IPS DF 6.9 (cell line): Measurements from ENCODE around the gene AASDHPPT.
"Not testable (repeated sequence)": the region's sequence is repeated elsewhere in the genome, so short reads cannot be mapped to it uniquely, and the experiment has no call there.

Source experiments
- DNase-seq: peaks from one replicate; pipeline ENCODE4 v3.0.0-alpha.2; 2013; ENCODE audit warnings: low read depth, low spot score
- H3K27ac ChIP-seq: one replicate; pipeline ENCODE4 v1.5.1; 2013; ENCODE audit warnings: low read length, control low read depth
- H3K27me3 ChIP-seq: 2 replicates; pipeline ENCODE4 v1.6.1; 2013; ENCODE audit warnings: mild to moderate bottlenecking, low read length; ENCODE audit not compliant: control insufficient read depth, insufficient read depth
- H3K36me3 ChIP-seq: 2 replicates; pipeline ENCODE4 v1.6.1; 2013; ENCODE audit warnings: low read length; ENCODE audit not compliant: control insufficient read depth, insufficient read depth
- H3K4me1 ChIP-seq: 2 replicates; pipeline ENCODE4 v1.6.1; 2013; ENCODE audit warnings: low read length; ENCODE audit not compliant: control insufficient read depth, insufficient read depth
- H3K4me3 ChIP-seq: 2 replicates; pipeline ENCODE4 v1.5.1; 2013; ENCODE audit warnings: mild to moderate bottlenecking, low read length
- H3K9me3 ChIP-seq: 2 replicates; pipeline ENCODE4 v1.6.1; 2013; ENCODE audit warnings: low read length, inconsistent platforms; ENCODE audit not compliant: control insufficient read depth, insufficient read depth
- WGBS: extraction: QIAGEN DNeasy Blood & Tissue Kit; methylation state at CpG from one replicate; pipeline ENCODE4 v1.1.7; 2013; ENCODE audit warnings: mixed read lengths, missing lambda C conversion rate; ENCODE audit not compliant: insufficient read length, insufficient coverage; 5-methylcytosine and 5-hydroxymethylcytosine counted together

AASDHPPT gene, protein sequence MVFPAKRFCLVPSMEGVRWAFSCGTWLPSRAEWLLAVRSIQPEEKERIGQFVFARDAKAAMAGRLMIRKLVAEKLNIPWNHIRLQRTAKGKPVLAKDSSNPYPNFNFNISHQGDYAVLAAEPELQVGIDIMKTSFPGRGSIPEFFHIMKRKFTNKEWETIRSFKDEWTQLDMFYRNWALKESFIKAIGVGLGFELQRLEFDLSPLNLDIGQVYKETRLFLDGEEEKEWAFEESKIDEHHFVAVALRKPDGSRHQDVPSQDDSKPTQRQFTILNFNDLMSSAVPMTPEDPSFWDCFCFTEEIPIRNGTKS

DNA sequence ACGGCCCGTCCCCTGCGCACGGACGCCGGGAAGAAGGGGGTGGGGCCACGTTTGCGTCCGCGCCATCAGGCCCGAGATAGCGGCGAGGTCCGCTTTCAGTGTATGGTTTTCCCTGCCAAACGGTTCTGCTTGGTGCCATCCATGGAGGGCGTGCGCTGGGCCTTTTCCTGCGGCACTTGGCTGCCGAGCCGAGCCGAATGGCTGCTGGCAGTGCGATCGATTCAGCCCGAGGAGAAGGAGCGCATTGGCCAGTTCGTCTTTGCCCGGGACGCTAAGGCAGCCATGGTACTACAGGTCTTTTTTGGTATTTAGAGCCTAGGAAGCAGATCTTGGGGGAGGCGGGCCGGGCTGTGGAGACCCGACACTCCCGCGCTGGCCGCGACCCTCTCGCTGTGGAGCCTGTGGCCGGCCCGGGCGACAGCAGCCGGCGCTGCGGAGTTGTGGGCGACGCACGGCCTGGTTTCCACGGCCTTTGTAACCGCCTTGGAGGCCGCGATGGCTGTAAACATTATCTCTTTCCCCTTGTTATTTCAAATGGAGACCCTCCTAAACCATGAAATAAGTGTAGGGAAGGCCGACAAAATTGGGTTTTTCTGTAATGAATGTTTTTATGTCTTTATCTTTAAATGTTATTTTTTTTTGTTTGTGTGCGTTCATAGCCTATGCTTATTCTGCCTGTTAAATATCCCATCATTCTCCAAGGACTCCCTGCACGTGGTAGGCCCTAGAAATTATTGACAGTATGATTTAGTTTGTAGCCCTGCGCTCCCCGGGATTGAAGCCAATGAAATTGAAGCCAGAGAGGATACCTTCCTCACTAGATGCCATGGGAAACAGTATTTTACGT is at the start of gene AASDHPPT:
Gene AASDHPPT, plus strand, starts transcription at position 54 of the 847 bp plus-strand sequence. Its CDS starts 49 bp downstream, at position 103.
- no peaks in the 10 kb centered on the region for H3K27me3 ChIP-seq
- peaks cover 3% of the 10 kb centered on the region; the same call in 1 of the 2 replicates for H3K36me3 ChIP-seq
- H3K4me3 ChIP-seq, result peak within 1 kb of the TSS; percentile 95
- no peaks in the 10 kb centered on the region for H3K9me3 ChIP-seq
- H3K4me1 ChIP-seq, result no peaks in the 10 kb centered on the region
- WGBS, result no CpG with 5 or more reads among the region's 55 CpGs
- no peak within 1 kb of the TSS for H3K27ac ChIP-seq
- DNase-seq, result no peak

DNA sequence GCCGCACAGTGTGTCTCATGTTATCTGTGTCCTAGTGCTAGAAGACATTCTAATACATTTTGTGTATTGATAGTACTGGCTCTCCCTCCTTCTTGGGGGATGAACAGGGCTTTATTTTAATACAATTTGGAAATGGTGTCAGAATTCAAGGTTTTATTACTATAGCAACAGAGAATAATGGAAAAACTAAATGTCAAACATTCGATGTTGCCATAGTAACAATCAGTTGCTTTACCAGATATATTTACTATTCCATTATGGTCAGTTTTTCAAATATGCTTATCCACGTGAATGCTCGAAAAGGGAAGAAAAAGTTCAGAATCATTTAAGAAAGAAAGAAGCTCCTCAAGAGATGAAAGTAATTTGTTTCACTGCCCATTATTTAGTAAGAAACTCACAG is 46.9 kb upstream of the AASDHPPT start:
- no peak for DNase-seq
- no CpG with 5 or more reads among the region's 4 CpGs for WGBS
- Histone ChIP-seq H3K36me3 (no peaks in the 10 kb centered on the region), H3K4me3 (no peak overlapping the region), H3K4me1 (peaks cover 2% of the 10 kb centered on the region; the same call in 1 of the 2 replicates), H3K9me3 (no peaks in the 10 kb centered on the region; the same call in 1 of the 2 replicates), H3K27me3 (no peaks in the 10 kb centered on the region), H3K27ac (no peak overlapping the region)

DNA sequence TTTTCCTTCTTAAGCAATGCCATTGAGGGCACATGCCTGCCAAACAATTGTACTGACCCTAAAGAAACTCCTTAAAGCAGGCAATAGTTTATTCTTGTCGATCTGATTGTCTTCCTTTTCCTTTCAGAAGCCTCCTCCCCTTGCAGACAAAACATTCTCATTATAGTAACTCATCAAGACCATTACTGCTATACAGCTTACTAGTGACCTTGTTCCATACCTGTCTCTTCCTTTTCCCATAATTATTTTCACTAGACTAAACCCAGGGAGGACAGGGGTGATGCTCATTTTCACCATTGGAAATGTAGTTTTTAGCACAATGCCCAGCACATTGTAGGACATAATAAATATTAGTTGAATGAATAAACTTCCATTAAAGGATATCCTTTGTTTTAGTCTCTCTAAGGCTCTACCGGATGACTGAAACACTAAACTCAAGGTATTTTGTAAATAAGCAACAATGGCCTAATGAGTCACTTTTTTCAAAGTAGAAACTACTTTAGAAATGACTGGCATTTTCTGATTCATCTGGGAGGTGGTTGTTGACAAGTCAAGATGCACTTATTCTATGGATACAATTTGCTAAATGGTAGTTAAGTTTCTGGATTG is 46.2 kb upstream of the AASDHPPT start:
- no CpG with 5 or more reads among the region's 2 CpGs for WGBS
- Histone ChIP-seq H3K4me3 (no peak overlapping the region), H3K9me3 (no peaks in the 10 kb centered on the region; the same call in 1 of the 2 replicates), H3K36me3 (no peaks in the 10 kb centered on the region), H3K27me3 (no peaks in the 10 kb centered on the region), H3K4me1 (peaks cover 2% of the 10 kb centered on the region; the same call in 1 of the 2 replicates), H3K27ac (no peak overlapping the region)
- DNase-seq, result no peak

DNA sequence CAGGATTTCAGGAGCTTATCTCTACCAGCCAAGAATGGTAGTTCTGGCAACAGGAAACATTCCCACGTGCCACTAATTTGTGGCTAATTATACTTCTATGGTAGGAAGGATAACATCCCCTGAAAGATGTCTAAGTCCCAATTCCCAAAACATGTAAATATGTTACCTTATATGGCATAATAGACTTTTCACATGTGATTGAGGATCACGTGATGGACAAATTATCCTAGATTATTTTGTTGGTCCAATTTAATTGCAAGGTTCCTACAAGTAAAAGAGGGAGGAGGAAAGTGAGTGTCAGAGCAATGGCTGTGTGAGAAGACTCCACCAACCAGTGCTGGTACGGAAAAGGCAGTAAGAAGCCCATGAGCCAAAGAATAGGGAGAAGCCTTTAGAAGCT is 45.5 kb upstream of the AASDHPPT start:
- no peaks in the 10 kb centered on the region for H3K27me3 ChIP-seq
- no peak overlapping the region for H3K4me3 ChIP-seq
- H3K27ac ChIP-seq, result no peak overlapping the region
- no peaks in the 10 kb centered on the region; the same call in 1 of the 2 replicates for H3K9me3 ChIP-seq
- no CpG with 5 or more reads among the region's 3 CpGs for WGBS
- DNase-seq, result no peak
- H3K4me1 ChIP-seq, result peaks cover 2% of the 10 kb centered on the region; the same call in 1 of the 2 replicates
- no peaks in the 10 kb centered on the region for H3K36me3 ChIP-seq

DNA sequence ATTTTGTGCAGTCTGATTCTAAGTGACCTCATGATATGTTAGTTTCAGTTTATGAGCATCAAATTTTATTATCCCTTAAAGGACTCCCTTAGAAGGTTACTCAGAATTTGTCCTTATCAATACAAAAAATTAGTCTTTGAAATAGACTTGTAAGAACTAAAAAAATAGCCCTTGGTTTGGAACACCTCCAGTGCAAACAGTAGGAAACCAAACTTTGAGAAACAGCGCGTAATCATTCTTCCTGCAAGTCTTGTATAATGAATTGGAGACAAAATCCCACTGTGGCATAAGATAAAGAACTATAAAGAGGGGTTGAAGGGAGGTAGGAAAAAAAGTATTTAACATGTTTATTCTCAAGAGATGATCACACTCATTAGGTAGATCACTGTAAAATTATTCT is 44.6 kb upstream of the AASDHPPT start:
- no CpG with 5 or more reads among the region's 2 CpGs for WGBS
- DNase-seq, result no peak
- no peak overlapping the region for H3K27ac ChIP-seq
- H3K27me3 ChIP-seq, result no peaks in the 10 kb centered on the region
- no peaks in the 10 kb centered on the region for H3K36me3 ChIP-seq
- peaks cover 2% of the 10 kb centered on the region; the same call in 1 of the 2 replicates for H3K4me1 ChIP-seq
- H3K9me3 ChIP-seq, result no peaks in the 10 kb centered on the region; the same call in 1 of the 2 replicates
- H3K4me3 ChIP-seq, result no peak overlapping the region

DNA sequence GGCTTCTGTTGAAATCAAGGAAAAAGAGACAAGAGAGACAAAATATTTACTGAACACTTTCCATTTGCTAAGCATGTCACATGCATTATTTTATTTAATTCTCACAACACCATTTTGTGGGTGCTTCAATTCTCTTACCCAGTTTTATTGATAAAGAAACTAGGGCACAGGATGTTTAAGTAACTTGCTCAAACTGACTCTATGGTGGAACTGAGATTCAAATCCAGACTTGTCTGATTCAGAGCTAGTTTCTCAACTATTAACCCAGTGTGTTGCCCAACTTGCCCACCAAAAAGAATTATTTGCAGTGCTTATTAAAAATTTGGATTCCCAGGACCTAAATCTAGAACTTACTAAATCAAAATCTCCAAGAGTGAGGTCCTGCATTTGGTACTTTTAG is 33.9 kb upstream of the AASDHPPT start:
- H3K9me3 ChIP-seq, result no peaks in the 10 kb centered on the region
- DNase-seq, result no peak
- H3K4me1 ChIP-seq, result no peaks in the 10 kb centered on the region
- H3K27ac ChIP-seq, result no peak overlapping the region
- H3K36me3 ChIP-seq, result no peaks in the 10 kb centered on the region
- no peak overlapping the region for H3K4me3 ChIP-seq
- H3K27me3 ChIP-seq, result no peaks in the 10 kb centered on the region

DNA sequence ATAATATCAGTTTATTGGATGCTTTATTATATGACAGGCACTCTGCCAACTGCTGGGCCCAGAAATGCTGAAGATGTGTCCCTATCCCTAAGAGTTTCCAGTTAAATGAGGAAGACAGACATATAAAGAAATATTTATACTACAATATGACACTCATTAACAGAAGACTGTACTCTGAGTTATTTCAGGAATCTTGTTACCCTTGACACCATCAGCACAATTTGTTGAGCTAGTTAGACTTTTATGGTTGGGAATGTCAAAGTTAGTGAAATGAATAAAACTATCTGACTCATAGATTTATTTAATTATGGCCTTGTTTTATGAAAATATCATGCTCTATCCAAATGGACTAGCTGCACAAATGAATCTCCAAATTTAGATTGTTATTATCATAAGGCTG is 29.8 kb upstream of the AASDHPPT start:
- no peak overlapping the region for H3K4me3 ChIP-seq
- no peak for DNase-seq
- H3K27me3 ChIP-seq, result no peaks in the 10 kb centered on the region
- no peaks in the 10 kb centered on the region for H3K36me3 ChIP-seq
- no peaks in the 10 kb centered on the region for H3K9me3 ChIP-seq
- H3K4me1 ChIP-seq, result no peaks in the 10 kb centered on the region
- H3K27ac ChIP-seq, result no peak overlapping the region

DNA sequence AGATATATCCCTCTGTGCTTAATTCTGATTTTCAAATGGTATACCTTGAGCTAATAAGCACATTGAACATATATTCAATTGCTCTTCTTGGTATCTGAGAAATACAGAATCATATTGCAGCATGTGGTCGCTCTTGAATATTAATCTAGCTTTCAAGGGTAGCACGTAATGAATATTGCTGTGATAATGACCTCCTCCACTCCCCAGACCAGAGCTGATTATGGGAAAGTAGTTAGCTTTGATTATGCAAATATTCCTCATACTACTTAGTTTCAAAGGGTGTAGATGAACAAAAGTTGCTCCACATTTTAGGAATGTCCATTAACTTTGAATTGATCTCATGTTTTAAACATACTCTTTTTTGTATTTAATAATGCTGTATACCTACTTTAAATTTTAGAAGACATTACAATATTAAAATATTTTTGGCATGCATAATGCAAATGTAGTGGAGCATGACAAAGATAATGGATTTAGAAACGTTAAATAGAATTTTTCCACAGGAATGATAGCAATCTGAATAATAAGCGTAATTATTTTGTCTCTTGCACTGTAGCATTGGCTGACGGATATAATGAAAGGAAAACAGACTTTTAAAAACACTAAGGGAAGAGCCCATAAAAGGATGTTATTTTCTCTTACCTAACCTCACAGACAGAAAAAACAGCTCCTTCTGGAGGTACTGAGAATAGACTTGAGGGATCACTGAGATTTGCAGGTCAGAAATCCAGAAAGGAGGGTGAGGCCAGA is 27.6 kb upstream of the AASDHPPT start:
- Histone ChIP-seq H3K9me3 (no peaks in the 10 kb centered on the region), H3K4me3 (no peak overlapping the region), H3K36me3 (no peaks in the 10 kb centered on the region), H3K4me1 (no peaks in the 10 kb centered on the region), H3K27ac (no peak overlapping the region), H3K27me3 (no peaks in the 10 kb centered on the region)
- WGBS, result no CpG with 5 or more reads among the region's 5 CpGs
- DNase-seq, result no peak

DNA sequence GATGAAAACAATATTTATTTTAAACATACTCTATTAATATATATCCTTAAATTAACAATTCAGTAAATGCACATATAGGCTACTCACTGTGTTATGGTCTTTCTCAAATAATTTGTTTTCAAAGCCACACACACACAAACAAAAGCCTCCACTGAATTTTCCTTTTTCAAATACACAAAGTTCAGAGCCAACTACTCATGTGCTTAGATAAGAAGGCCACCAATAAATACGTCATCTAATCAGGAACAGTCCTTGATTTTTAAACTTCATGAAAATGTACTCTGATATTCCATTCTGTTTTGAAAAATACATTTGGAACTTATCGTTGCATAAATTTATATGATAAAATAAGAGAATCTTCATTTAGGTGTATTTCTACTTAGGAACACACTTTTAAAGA is 26.4 kb upstream of the AASDHPPT start:
- Histone ChIP-seq H3K9me3 (no peaks in the 10 kb centered on the region), H3K4me1 (no peaks in the 10 kb centered on the region), H3K27ac (no peak overlapping the region), H3K36me3 (no peaks in the 10 kb centered on the region), H3K27me3 (no peaks in the 10 kb centered on the region), H3K4me3 (no peak overlapping the region)
- no CpG with 5 or more reads among the region's 2 CpGs for WGBS
- no peak for DNase-seq

DNA sequence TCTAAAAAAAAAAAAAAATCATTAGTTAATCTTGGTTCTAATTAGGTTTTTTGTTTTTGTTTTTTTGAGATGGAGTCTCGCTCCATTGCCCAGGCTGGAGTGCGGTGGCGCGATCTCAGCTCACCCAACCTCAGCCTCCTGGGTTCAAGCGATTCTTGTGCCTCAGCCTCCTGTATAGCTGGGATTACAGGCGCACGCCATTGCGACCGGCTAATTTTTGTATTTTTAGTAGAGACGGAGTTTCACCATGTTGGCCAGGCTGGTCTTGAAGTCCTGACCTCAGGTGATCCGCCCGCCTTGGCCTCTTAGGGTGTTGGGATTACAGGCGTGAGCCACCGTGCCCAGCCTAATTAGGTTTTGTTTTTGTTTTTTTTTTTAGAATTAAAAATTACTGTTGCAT is 19.1 kb upstream of the AASDHPPT start:
- not testable (repeated sequence) for H3K36me3 ChIP-seq, H3K4me1 ChIP-seq, H3K4me3 ChIP-seq, DNase-seq, H3K27ac ChIP-seq, H3K27me3 ChIP-seq, H3K9me3 ChIP-seq
- whole genome bisulfite sequencing, result no CpG with 5 or more reads among the region's 14 CpGs
